Lung (tissue), 12 donors: ENCODE results near the gene PHACTR3. TPM values are rescaled to one million over a fixed set of nuclear protein-coding genes. Genes with fewer than 3 reads are reported as not detected.

ENCODE experiments used
- ATAC-seq: fragments of 200-7000 bp; cut with Tn5 transposase; one replicate; pipeline ENCODE4 v1.9.1; 2020; ENCODE audit warnings: moderate number of reproducible peaks; ENCODE audit not compliant: insufficient read depth, low FRiP score
- DNase-seq, 3 donors: peaks; one replicate each; pipeline ENCODE4 v3.0.0-alpha.2; 2013 to 2017
- H3K27ac ChIP-seq, 2 donors: one replicate each; pipeline ENCODE4 v1.5.1; 2013; ENCODE audit warnings: mild to moderate bottlenecking in 2 of 2, moderate library complexity in 2 of 2, control low read depth in 1 of 2, inconsistent platforms in 1 of 2, low read depth in 1 of 2, low read length in 1 of 2
- H3K27me3 ChIP-seq, 3 donors: one replicate each; pipeline ENCODE4 v1.5.1; 2013; ENCODE audit warnings: low read length in 2 of 3; ENCODE audit not compliant: control insufficient read depth in 3 of 3, insufficient read depth in 3 of 3
- H3K36me3 ChIP-seq, 4 donors: one replicate each; pipeline ENCODE4 v1.5.1; 2013; ENCODE audit warnings: low read length in 4 of 4, mild to moderate bottlenecking in 1 of 4, moderate library complexity in 1 of 4; ENCODE audit not compliant: control insufficient read depth in 4 of 4, insufficient read depth in 4 of 4
- H3K4me1 ChIP-seq, 5 donors: one replicate each; pipeline ENCODE4 v1.5.1; 2013; ENCODE audit warnings: low read length in 5 of 5, mild to moderate bottlenecking in 2 of 5, moderate library complexity in 1 of 5; ENCODE audit not compliant: control insufficient read depth in 5 of 5, insufficient read depth in 5 of 5
- H3K4me3 ChIP-seq: one replicate; pipeline ENCODE4 v1.5.1; 2013; ENCODE audit warnings: mild to moderate bottlenecking, control low read depth, moderate library complexity
- H3K9ac ChIP-seq, 2 donors: one replicate each; pipeline ENCODE4 v1.5.1; 2013; ENCODE audit warnings: low read length in 2 of 2, control low read depth in 1 of 2; ENCODE audit not compliant: insufficient read depth in 1 of 2
- H3K9me3 ChIP-seq, 4 donors: one replicate each; pipeline ENCODE4 v1.5.1; 2013; ENCODE audit warnings: low read length in 3 of 4, mild to moderate bottlenecking in 1 of 4, moderate library complexity in 1 of 4; ENCODE audit not compliant: control insufficient read depth in 4 of 4, insufficient read depth in 3 of 4
- CTCF ChIP-seq: IDR thresholded peaks from 2 replicates; pipeline ENCODE4 v1.5.1; 2012; ENCODE audit warnings: mild to moderate bottlenecking; ENCODE audit errors: control extremely low read depth, extremely low read depth
- WGBS, 2 donors: extraction: QIAGEN DNeasy Blood & Tissue Kit; methylation state at CpG; one replicate each; pipeline ENCODE4 v1.1.7; 2013; 5-methylcytosine and 5-hydroxymethylcytosine counted together
- polyA plus RNA-seq, 2 donors: library from polyadenylated mRNA; stranded (reverse); fragments of 200-250 nt; gene quantifications; one replicate each; pipeline ENCODE4 v1.2.1, GENCODE V29; 2013
- total RNA-seq, 2 donors: library from RNA; depleted of rRNA in 1 of 2; stranded (reverse); fragments of >200 nt in 1 of 2; gene quantifications; one replicate each; pipeline ENCODE4 v1.2.1, GENCODE V29; 2014 to 2021
- donor health status: control.
- donor health status: control.
- donor health status: Bipolar disorder and iron deficiency.
- donor health status: healthy.
- donor health status: DM: yes; HTN: yes; CAD: no.

Gene PHACTR3
- total and polyA plus RNA-seq, 4 donors, result 3.8 to 12.0 (median 5.9) TPM

- Histone ChIP-seq H3K9me3 (peaks cover 0 to 2% (median 0%) of the 10 kb centered on the region in 4 donors), H3K4me3 (no peak overlapping the region), H3K9ac (no peak overlapping the region), H3K4me1 (peaks cover 0 to 27% (median 0%) of the 10 kb centered on the region in 5 donors), H3K36me3 (no peaks in the 10 kb centered on the region), H3K27me3 (peaks cover 0 to 20% (median 12%) of the 10 kb centered on the region in 3 donors), H3K27ac (no peak overlapping the region)
- TF ChIP-seq CTCF, result no peak
- DNase-seq (no peak), ATAC-seq (no peak)
- WGBS, 2 donors, result 87 to 95% methylated on average over 1 of the region's 1 CpG
Observed at GRCh38 chr20:59680852-59681251, 76.5 kb downstream of the PHACTR3 start.

- Histone ChIP-seq H3K27ac (no peak overlapping the region), H3K9ac (no peak overlapping the region), H3K4me1 (peaks cover 0 to 14% (median 0%) of the 10 kb centered on the region in 5 donors), H3K4me3 (no peak overlapping the region), H3K9me3 (peaks cover 0 to 5% (median 0%) of the 10 kb centered on the region in 4 donors), H3K36me3 (no peaks in the 10 kb centered on the region), H3K27me3 (peaks cover 0 to 18% (median 12%) of the 10 kb centered on the region in 3 donors)
- 76 to 77% methylated on average over 10 of the region's 10 CpGs for WGBS, 2 donors
- DNase-seq (no peak), ATAC-seq (no peak)
- TF ChIP-seq CTCF, result no peak
Observed at GRCh38 chr20:59682603-59683002, 78.3 kb downstream of the PHACTR3 start.

GRCh38 chr20:59683181-59683580 is 78.8 kb downstream of the PHACTR3 start:
- Histone ChIP-seq H3K9ac (no peak overlapping the region), H3K27ac (no peak overlapping the region), H3K9me3 (peaks cover 0 to 5% (median 0%) of the 10 kb centered on the region in 4 donors), H3K27me3 (peaks cover 0 to 18% (median 12%) of the 10 kb centered on the region in 3 donors), H3K4me3 (no peak overlapping the region), H3K4me1 (peaks cover 0 to 9% (median 0%) of the 10 kb centered on the region in 5 donors), H3K36me3 (no peaks in the 10 kb centered on the region)
- DNase-seq (no peak), ATAC-seq (no peak)
- no peak for TF ChIP-seq CTCF
- 89 to 90% methylated on average over 7 of the region's 7 CpGs for WGBS, 2 donors

- no peak overlapping the region for H3K27ac ChIP-seq
- DNase-seq, result no peak
- H3K4me1 ChIP-seq, result no peaks in the 10 kb centered on the region
- H3K9ac ChIP-seq, result no peak overlapping the region
- H3K9me3 ChIP-seq, result peaks cover 0 to 5% (median 0%) of the 10 kb centered on the region in 4 donors
- no peak for ATAC-seq
- H3K27me3 ChIP-seq, result peaks cover 0 to 12% (median 8%) of the 10 kb centered on the region in 3 donors
- H3K4me3 ChIP-seq, result no peak overlapping the region
- 83 to 90% methylated on average over 9 of the region's 9 CpGs for WGBS, 2 donors
- no peaks in the 10 kb centered on the region for H3K36me3 ChIP-seq
- TF ChIP-seq CTCF, result no peak
Observed at GRCh38 chr20:59684685-59685242, 80.4 kb downstream of the PHACTR3 start.
